ENCODE results near the gene FAM9A.
"Not testable (repeated sequence)": the region's sequence is repeated elsewhere in the genome, so short reads cannot be mapped to it uniquely, and the experiment has no call there.

The FAM9A gene

DNA sequence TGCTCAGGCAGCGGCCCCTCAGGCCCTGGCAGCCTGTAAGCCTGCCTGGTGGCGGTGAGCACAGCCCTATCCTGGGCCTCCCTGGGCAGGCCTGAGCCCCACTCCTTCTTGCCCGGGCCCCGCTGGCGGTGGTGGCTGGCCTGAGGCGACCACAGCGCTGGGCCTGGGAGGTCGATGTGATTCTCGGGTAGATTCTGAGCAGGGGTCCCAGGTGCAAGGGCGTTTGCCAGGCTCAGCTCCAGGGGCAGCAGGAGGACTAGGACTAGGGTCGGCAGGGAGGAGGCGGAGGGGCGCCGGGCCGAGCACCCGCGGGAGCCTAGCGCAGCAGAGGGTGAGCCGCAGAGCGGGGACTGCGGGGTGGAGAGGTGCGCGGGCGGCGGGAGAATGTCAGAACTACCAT is 17.0 kb downstream of the FAM9A start:
- TF ChIP-seq, protein P1, sequence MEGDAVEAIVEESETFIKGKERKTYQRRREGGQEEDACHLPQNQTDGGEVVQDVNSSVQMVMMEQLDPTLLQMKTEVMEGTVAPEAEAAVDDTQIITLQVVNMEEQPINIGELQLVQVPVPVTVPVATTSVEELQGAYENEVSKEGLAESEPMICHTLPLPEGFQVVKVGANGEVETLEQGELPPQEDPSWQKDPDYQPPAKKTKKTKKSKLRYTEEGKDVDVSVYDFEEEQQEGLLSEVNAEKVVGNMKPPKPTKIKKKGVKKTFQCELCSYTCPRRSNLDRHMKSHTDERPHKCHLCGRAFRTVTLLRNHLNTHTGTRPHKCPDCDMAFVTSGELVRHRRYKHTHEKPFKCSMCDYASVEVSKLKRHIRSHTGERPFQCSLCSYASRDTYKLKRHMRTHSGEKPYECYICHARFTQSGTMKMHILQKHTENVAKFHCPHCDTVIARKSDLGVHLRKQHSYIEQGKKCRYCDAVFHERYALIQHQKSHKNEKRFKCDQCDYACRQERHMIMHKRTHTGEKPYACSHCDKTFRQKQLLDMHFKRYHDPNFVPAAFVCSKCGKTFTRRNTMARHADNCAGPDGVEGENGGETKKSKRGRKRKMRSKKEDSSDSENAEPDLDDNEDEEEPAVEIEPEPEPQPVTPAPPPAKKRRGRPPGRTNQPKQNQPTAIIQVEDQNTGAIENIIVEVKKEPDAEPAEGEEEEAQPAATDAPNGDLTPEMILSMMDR (IDR thresholded peaks at IDR 0.05; ENCODE audit: control insufficient read depth, insufficient read depth, low read depth, low read length, missing control alignments), result no peak
- no peak for DNase-seq (ENCODE audit: low read depth)
- H3K4me3 ChIP-seq (ENCODE audit: control insufficient read depth, low read depth, low read length), result no peak overlapping the region

DNA sequence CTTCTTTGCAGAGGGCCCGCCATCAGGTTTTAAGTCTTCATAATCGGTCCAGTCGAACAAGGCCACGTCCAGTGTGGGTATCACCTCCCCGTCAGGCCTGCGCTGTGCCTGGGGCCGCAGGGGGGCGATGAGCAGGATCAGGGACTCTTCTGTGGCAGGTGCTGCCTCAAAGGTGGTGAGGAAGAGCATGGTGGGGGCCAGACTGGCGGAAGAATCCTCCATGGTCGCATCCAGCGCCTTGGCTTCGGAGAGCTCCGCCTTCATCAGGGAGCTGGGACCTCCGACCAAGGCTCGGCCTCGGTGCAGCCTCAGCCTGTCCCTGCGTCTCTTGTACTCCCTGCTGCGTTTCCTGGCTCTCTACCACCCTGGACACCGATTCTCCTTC is 17.5 kb downstream of the FAM9A start:
- DNase-seq (ENCODE audit: low read depth), result no peak
- H3K4me3 ChIP-seq (ENCODE audit: control insufficient read depth, low read depth, low read length), result no peak overlapping the region
- TF ChIP-seq, protein P1 (IDR thresholded peaks at IDR 0.05; ENCODE audit: control insufficient read depth, insufficient read depth, low read depth, low read length, missing control alignments), result no peak

DNA sequence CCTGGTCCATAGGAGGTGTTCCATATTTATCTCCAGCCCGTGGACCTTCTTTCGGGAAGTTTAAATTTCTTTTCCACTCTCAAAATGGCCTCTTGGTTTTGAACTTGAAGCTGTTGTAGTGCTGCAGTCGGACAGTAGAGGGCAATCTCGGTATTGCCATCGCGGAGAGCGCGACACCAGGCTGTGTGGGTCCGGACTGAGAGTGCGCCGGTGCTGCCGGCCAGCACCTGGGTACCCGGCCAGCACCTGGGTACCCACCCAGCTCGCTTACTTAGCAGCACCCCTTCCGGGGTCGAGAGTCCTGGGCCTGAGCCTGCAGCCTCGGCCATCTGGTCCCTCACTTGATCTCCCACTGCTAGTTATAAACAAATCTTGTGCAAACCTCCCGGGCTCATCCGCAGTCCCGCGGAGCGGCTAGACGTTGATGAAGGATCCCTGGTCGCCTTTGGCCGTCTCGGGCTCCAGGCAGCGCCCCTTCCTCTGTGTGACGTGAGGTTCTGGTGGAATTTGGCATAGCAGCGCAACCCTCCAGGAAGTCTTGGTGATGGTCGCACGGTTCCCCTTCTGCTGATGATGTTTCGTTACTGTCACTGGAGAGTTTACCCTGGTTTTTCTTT is 18.0 kb downstream of the FAM9A start:
- TF ChIP-seq, protein P1 (IDR thresholded peaks at IDR 0.05; ENCODE audit: control insufficient read depth, insufficient read depth, low read depth, low read length, missing control alignments), result peak; percentile 45
- no peak for DNase-seq (ENCODE audit: low read depth)
- H3K4me3 ChIP-seq (ENCODE audit: control insufficient read depth, low read depth, low read length), result no peak overlapping the region

DNA sequence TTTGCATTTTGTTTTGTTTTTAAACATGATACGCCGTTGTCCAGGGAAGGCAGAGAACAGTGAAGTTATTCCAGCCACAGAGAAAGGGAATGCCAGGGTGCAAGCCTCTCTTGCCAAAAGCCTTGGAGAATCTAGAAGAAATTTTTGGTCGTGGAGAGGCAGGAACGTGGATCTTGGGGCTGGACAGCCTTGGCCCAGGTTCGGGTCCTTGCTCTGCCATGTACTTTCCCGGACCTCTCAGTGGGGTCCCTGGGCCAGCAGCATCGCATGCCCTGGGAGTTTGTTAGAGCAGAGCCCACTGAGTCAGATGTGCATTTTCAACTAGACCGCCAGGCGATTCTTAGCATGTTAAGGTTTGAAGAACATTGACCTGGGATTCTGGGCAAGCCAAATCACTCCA is 18.6 kb downstream of the FAM9A start:
- no peak for DNase-seq (ENCODE audit: low read depth)
- TF ChIP-seq, protein P1 (IDR thresholded peaks at IDR 0.05; ENCODE audit: control insufficient read depth, insufficient read depth, low read depth, low read length, missing control alignments), result no peak

DNA sequence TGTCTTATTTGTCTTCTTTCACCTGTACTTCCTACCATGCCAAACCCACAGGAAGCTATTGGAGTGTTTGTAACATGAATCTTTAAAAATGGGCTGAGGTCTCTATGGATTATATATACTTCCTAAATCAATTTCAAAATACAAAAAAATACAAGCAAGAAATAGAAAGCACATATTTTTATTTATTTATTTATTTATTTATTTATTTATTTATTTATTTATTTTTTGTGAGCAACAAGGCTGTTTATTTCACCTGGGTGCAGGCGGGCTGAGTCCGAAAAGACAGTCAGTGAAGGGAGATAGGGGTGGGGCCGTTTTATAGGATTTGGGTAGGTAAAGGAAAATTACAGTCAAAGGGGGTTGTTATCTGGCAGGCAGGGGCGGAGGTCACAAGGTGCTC is 19.3 kb downstream of the FAM9A start:
- not testable (repeated sequence) for H3K4me3 ChIP-seq (ENCODE audit: control insufficient read depth, low read depth, low read length)

More for the DNA sequence above, 18.6 kb downstream of the FAM9A start:
- H3K4me3 ChIP-seq (ENCODE audit: control insufficient read depth, low read depth, low read length), result no peak overlapping the region

DNA sequence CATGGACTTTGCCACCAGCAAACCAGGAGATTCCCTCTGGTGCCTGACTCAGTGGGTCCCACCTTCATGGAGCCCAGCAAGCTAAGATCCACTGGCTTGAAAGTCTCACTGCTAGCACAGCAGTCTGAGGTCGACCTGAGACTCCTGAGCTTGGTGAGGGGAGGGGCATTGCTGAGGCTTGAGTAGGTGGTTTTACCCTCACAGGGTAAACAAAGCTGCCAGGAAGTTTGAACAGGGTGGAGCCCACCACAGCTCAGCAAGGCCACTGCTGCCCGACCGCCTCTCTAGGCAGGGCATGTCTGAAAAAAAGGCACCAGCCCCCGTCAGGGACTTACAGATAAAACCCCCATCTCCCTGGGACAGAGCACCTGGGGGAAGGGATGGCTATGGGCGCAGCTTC is 28.1 kb downstream of the FAM9A start:
- TF ChIP-seq, protein P1 (IDR thresholded peaks at IDR 0.05; ENCODE audit: control insufficient read depth, insufficient read depth, low read depth, low read length, missing control alignments), result no peak
- DNase-seq (ENCODE audit: low read depth), result no peak
- no peak overlapping the region for H3K4me3 ChIP-seq (ENCODE audit: control insufficient read depth, low read depth, low read length)

More for the DNA sequence above, 19.3 kb downstream of the FAM9A start:
- not testable (repeated sequence) for DNase-seq (ENCODE audit: low read depth)

DNA sequence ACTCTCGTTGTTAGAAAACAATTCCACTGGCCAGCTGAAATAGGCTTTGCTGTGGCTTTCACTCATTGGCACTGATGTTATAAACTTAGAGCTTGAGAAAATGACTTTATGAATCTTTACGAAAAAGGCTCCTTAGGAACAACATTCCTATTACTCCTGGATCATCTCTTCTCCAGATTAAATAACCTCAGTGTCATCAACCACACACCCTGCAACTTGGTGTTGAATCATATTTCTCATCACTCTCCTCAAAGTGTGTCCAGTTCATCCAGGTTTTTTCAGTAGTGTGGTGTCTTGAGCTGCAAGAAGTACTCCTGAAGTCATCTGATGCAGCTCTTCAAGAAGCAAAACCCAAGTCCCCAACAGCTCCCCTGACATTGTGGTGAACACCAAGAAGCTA is 41.2 kb downstream of the FAM9A start:
- no peak for DNase-seq (ENCODE audit: low read depth)
- TF ChIP-seq, protein P1 (IDR thresholded peaks at IDR 0.05; ENCODE audit: control insufficient read depth, insufficient read depth, low read depth, low read length, missing control alignments), result no peak
- no peak overlapping the region for H3K4me3 ChIP-seq (ENCODE audit: control insufficient read depth, low read depth, low read length)

DNA sequence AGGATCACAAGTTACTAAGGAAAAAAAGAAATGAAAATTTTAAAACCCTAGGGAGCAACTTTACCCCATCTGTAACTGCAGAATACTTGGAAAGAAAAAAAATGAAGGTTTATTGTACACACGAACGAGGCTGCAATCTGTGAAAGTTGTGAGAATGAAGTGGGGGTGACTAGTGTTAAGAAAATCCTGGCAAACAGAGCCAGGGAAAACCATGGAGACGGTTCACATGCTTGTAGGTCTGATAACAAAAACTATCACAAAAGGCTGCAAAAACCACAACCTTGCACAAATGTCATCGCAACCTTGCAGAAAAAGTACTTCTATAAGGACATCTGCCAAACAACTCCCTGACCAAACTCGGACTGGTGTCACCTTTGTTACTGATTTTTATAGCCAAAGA is 42.5 kb downstream of the FAM9A start:
- not testable (repeated sequence) for H3K4me3 ChIP-seq (ENCODE audit: control insufficient read depth, low read depth, low read length); DNase-seq (ENCODE audit: low read depth)

DNA sequence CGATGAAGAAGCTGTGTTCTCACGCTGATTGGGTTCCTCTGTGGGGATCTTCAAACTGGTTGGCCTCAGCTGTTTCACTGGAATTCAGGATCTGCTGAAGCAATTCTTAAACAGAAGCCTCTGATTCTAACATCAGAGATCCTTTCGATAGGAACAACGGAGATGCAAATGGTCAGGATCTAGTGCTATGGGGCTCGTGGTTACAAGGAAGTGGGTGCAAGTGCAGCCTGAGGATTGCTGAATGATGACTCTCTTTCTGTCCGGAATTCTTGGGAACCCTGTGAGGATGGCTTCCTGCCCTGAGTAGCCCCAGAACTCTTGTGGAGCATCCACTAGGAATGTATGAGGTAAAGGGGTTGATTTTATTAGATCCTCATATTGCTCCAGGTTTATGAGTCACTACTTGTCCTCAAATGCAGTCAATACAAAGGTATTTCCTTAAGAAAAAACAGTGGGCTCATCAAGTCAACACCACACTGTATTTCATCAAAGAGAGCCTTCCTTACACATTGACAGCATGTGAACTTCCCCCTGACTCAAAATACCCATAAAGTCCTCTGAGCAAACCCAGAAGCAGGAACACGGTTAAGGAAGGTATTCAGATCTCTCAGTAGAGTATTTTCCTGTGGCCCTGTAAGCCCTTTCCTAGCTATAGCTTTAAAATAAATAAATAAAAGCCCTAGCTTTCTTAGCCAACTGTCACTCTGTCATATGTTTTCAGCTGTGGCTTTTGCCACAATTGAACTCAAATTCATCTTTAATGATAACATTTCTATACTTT is 43.4 kb downstream of the FAM9A start:
- peak; percentile 67 for DNase-seq (ENCODE audit: low read depth)
- not testable (repeated sequence) for H3K4me3 ChIP-seq (ENCODE audit: control insufficient read depth, low read depth, low read length)
